Stimulated activated naive CD4-positive, alpha-beta T cell treated with Interleukin-2 at 50 U/mL for 16 hours (primary cell): ENCODE results near the gene ABHD17C.

ENCODE experiments used
- DNase-seq: peaks from one replicate; lab custom pipeline; 2025; lab: John Stamatoyannopoulos, UW

The ABHD17C gene

GRCh38 chr15:80787316-80787715 is 92.2 kb downstream of the ABHD17C start:
- DNase-seq = no peak

- DNase-seq = no peak
Measured at GRCh38 chr15:80788536-80788935, 93.4 kb downstream of the ABHD17C start.

- DNase-seq = no peak
Measured at GRCh38 chr15:80789296-80789695, 94.2 kb downstream of the ABHD17C start.

GRCh38 chr15:80789796-80790195 is 94.7 kb downstream of the ABHD17C start:
- DNase-seq = no peak

- DNase-seq = no peak
Measured at GRCh38 chr15:80790236-80790635, 95.1 kb downstream of the ABHD17C start.

GRCh38 chr15:80791004-80791403 is 95.9 kb downstream of the ABHD17C start:
- no peak for DNase-seq

GRCh38 chr15:80796407-80796806 is 101.3 kb downstream of the ABHD17C start:
- no peak for DNase-seq

- DNase-seq = no peak
Measured at GRCh38 chr15:80798911-80799310, 103.8 kb downstream of the ABHD17C start.

GRCh38 chr15:80800067-80800466 is 105.0 kb downstream of the ABHD17C start:
- no peak for DNase-seq

- no peak for DNase-seq
Measured at GRCh38 chr15:80801891-80802680, 107.0 kb downstream of the ABHD17C start.

GRCh38 chr15:80803580-80804525 is 108.7 kb downstream of the ABHD17C start:
- peak; percentile 22 for DNase-seq

GRCh38 chr15:80804970-80805495 is 109.9 kb downstream of the ABHD17C start:
- DNase-seq = peak; percentile 16
